ENCODE measurements around the gene IFT27.

Gene IFT27

DNA sequence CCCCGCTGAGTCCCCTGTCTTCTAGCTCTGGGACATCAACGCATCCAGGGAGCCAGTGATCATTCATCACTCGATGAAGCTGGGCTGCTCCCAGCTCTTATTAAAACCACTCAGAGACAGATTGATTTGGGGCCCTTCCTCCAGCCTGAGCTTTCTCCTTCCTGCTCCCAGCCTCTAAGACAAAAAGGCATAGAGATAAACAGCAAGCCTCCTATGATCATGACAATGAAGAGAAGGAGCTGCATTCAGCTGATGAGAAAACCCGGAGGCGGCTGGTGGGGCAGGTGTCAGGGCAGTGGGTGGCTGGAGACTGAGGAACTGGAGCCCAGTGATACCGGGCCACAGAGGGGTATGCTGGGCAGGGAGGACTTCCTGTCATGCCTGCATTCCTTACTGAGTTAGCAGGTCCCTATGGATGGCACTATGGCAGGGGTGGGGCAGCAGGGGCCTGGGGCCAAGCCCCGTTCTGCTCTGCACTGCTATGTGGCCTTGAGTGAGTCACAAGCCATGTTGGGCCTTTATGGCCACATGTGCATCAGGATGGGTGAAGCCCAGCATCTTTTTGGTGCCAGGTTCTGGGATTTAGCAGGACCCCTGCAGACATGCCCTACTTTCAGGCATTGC lies 20.7 kb upstream of the IFT27 start:
- DNase-seq, result no peak

DNA sequence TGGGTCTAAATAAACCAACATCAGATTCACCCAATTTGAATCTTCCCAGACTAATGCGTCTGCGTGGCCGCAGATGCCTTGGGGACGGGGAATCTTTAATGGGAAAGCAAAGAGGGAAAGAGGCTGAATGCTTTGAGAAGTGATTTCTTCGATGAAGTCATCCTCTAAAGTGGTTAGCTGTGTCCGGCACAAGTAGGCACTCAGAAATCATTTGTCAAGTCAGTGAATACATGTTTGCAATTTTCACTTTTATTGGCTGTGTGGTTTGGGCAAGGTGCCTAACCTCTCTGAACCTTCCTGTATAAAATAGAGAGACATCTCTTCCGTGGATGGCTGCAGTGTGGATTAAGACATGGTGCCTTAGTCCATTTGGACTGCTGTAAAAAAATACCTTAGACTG lies 19.7 kb upstream of the IFT27 start:
- no peak for DNase-seq

DNA sequence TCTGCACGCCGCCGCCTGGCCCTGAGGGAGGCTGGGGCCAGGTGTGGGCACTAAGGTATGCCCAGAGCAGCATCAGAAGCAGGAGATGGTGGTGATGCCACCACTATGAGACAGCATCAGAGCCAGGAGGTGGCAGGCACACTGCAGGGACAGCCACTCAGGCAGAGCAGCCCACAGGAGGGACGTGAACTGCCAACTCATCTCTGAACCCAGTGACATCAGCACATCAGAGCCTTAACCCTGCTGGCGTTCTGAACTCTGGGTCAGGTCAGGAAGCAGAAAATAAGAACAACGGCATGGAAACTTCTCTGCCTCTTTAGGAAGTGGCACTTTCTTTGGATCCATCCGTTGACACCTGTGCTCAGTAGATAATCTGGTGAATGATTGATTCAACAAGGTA lies 14.7 kb upstream of the IFT27 start:
- no peak for DNase-seq

DNA sequence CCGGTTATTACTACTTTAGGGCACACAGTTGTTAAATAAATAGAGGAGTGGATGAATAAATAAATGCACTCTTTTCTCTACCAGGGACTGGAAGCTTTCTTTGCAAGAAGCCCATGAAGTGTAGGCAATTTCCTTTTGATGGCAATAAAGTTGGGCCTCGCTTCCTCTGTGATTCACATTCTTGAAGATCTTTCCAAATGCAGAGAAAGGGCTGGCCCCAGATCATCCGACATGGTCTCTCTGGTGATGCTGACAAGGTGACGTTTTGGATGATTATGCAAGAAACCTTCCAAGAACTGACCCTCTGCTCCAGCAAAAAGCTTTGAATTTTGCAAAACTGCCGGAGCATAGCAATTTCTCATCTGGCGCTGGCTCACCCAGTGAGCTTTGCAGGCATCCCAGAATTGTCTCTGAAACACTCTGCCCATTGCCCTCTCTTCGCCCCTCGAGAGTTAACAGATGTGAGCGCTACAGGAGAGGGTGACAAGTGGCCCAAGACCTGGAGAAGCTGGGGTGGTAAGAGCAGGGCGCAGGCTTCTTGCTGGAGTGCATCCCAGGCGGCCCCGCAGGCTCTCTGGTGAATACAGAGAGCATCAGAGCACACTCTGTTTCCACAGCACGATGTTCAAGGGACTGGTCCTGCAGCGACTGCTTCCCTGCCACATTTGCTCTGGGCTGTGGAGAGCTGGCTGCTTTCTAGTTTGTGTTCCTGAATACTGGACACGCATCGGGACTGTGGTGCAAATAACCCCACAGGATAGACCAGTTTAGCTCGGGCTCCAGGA lies 11.5 kb upstream of the IFT27 start:
- no peak for DNase-seq

DNA sequence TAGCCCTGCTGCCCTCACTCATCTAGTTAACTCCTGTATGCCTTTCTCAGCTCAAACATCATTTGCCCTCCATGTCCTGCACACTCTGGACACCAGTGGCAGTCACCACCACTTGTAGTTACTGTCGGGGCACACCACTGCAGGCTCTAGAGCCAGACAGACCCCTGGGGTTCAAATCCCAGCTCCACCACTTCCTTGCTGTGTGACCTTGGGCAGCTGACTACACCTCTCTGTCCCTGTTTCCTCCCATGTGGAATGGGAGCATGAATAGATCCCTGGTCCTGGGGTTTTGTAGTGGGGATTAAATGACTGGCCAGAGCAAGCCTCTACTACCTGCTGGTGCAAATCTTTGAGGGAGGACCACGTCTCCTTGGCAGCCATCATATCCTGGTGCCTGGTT lies 7.8 kb upstream of the IFT27 start:
- DNase-seq, result no peak

DNA sequence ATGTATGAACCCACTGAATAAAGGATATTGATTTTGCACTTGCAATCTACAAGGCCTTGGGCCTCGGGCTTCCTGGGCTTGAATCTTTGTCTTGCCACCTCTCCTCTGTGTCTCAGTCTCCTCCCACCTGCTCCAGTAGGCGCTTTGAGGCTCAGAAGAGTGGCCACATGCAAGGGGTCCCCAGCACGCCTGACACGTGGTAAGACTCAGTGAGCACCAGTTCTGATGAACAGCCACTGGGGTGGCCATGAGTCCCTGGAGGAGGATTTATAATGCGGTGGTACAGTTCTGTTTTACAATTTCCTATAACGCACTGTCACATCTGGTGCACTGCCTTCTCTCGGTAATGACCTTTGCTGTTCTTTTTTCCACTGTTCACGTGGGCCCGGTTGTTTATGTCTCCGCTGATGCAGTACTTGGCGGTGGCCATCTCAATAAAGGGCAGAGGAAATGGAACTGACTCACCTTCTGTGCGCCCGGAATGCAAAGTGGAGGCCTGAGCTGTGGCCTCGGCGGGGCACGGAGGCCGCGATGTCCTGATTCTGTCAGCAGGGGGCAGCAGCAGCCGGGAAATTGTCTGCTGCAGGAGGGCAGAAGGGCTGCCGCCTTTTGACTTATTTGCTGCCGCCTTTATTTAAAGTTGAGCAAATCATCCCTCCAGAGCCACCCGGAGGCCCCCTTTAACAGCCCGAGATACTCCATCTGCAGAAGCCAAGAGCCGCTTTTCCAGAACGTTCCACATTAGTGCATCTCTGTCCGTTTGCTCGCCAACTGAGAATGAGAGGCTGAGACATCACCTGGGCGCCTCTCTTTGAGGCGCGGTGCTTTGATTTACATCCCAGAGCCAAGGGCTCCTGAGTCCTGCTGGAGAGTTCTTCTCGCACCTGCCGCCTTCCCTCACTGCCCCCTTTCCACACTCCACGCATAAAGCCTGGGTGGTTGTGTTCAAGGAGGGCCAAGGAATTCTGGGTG lies 6.0 kb upstream of the IFT27 start:
- DNase-seq, result peak; percentile 93

DNA sequence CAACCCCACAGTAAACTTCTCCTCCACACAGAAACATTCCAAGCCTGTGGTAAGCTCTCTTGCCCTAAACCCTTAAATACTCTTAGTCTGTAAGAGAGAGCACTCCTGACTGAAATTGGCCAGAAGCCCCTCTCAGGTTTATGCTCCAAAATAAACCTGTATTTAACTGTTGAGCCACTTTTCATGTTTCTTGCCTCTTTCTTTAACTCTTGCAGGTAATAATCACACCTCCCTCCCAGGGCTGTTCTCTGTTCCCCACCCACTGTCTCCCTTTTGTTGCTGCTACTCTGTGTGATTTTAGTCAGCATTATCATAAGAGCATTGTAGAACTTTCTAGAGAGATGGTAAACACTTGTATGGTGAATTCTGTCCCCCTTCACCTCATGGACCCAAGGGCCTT lies 2.1 kb upstream of the IFT27 start:
- no peak for DNase-seq

DNA sequence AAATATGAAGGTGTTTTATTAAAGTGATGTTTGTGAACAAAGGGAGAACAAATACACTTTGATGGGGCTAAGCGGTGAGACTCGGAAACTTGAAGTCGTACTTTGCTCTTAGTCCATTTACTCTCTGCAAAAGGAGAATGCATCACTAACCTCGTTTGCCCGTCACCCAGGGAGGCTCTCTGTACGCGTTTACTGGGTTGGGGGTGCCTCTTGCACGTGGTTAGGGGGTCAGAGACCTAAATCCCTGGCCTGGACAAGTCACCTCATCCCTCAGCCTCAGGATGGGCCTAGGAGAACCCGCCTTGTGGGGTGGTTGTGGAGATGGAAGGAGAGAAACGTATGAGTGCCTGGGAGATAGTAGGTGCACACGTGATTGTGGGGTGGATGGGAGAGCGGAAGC lies 803 bp upstream of the IFT27 start:
- no peak for DNase-seq

DNA sequence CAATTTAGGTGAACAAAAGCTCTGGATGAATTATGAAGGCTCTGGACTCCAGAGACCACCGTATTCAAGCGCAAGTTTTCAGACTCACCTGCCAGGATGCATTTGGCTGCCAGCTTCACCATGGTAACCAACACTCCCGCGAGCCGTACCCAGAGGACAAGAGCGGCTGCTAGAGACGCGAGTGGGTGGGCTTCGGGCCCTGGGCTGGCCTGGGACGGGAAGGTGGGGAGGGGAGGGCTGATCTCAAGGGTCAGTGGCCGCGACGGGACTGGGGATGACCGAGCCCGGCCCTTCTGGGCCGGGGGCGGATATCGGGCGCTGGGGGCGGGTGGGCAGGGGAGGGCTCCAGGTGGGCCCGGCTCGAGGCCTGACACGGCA lies 344 bp downstream of the IFT27 start:
- peak; percentile 54 for DNase-seq

DNA sequence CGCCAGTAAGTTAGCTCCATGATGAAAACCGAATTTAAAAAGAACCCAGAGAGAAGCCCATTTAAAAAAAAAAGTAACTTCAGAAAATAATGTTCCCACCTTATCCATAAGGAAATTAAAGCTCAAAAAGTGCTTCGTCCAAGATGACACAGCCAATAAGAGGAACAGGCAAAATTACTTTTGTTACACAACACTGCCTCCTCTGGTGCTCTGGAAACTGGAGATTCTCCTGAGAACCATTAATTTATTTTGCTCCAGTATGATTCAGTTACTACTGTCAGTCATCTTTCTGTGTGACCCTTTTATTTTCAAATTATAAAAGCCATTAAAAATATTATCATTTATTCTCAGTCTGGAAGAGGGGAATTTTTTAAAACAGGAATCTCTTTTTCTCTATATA lies 2.0 kb downstream of the IFT27 start:
- DNase-seq, result no peak

DNA sequence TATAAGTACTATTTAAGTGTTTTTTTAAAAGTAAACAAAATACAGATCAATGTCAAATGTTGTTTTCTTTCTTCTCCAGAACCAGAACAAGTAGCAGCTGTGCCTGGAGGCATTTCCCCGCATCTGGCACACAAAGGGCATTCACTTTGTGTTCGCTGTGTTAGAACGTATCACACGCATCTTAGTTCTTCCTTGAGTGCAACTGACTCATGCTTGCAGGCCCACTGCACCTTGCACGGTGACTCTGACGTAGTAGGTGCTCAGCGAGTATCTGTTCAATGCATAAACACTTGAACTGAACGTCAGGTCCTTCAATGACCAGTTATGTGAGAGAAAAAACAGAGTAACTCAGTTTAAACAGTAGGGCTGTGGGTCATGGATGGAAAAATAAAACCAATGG lies 3.5 kb downstream of the IFT27 start:
- no peak for DNase-seq

DNA sequence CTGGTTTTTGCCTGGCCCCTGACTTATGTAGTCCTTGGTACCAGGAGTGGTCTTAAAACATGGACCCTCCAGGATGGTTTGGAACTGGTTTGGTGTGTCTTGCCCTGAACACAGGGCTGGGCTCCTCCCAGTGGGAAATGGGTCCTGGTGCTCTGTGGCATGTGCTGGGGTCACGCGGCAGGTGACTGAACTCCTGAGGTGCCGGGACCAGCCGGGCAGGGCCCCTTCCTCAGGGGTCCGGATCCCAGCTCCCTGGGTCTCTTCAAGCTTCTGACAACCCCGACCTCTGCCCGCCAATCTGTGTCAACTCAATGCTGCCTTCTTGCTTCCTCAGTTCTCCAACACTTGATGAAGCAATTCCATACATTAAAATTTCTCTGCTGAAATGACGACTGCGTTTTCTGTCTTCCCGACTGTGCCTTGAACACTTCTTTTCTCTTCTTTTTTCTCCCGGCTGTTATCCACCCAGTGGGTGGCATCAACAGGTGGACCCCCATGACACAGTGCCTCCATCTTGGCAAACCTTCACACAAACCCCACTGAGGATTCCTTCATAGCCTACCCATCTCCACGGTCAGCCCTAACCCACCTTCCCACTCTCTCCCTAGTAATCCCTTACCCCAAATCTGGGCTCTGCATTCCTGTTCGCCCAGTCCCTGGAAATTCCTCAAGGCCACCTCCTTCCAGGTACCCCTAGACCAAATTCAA lies 4.4 kb downstream of the IFT27 start:
- DNase-seq, result no peak

DNA sequence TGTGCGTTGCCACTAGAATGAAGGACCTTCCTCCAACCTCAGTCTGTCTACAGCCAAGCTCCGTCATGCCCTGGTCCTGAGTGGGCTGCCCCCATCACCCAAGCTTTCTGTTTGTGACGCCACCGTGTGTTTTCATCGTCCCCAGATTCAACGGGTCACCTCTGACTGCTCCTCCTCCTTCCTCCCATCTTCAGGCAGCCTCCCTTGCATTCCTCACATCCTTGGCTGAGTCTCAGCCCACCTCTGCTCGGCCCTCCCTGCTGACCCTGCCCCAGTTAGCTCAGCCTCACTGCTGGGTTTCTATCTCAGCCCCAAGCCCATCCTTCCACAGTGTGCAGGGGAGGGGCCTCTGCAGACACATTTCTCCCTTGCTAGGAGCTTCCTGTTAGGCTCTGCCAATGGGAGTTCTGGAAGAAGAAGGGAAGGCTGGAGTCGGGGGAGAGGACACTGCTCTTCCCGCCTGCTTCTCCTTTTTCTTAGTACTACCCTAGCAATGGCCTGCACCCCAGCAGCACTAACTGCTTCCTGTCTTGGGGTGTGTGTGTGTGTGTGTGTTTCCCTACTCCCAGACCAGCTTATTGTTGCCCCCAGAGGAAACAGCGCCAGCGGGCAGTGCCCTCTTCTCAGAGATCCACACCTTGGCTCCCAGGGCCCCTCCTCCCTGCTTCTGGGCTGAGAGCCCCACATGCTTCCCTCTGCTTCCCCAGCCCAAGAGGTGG lies 5.2 kb downstream of the IFT27 start:
- DNase-seq, result no peak

DNA sequence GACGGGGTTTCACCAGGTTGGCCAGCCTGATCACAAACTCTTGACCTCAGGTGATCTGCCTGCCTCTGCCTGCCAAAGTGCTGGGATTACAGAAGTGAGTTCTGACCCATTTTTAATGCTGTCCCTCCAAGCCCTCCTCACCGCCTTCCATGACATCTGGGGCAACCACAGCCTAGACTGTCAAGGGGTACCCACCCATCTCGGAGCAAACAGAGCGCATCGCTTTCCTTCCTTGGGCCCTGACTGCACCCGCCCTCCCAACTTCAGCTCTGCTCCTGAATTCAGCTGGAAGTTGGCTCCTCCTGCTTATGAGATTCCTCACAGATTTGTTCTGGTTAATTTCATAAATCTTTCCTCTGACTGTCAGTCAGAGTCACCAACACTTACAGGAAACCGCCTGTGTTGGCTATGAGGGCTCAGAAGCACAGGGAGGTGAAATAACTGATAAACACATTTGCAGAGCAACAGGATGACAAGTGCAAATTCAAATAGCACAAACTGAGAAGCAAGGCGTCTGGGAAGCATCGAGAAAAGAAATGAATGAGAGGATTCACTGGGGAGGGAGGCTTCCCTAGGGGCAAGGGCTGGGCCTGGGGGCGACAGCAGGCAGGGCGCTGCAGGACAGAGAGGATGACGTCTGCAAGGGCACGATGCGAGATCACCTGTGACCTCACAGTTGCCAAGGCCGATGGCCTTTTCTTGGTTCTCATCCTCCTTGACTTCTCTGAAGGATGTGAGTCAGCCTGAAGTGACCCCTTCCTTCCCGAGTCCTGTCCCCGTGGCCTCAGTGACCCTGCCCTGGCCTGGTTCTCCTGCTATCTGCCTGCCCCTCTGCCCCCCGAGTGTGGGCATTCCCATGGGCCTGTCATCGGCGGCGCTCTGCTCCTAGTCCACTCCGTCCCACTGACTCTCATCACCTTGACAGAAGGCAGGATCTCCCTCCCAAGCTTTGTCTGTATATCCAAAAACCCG lies 6.1 kb downstream of the IFT27 start:
- no peak for DNase-seq

DNA sequence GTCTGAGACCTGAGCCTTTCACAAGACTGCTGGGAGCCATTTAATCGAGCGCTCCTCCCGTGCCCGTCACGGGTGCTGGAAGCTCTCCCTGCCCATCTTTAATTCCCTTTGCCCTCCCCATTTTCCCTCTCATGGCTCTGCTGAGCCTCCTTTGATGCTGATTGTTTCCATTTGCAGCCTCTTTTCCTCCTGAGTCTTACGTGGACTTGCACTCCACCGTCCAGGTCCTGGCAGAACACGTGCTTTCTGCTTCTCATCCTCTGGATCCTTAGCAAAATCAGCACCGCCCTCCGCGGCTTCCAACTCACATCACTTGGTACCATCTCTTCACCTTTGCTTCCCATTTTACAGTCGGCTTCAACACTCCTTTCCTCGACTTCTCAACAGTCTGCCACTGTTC lies 7.3 kb downstream of the IFT27 start:
- DNase-seq, result no peak

DNA sequence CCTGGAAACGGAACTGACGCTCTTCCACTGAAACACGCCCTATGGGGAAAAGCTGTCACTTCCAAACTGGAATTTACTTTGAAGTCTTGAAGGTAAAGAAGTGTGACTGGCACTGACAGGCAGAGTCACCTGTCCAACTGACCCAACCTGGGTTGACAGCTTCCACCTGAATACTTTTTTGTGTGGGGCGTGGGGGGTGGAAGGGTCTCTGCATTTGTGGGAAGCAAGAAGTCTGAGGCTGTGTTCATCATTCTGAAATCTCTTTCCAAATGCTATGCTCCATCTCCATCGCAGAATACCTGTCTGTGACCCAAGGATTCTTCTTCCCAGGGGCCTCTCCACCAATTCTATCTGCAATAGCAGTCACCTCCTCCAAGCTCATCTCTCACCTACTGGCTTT lies 7.8 kb downstream of the IFT27 start:
- DNase-seq, result no peak

DNA sequence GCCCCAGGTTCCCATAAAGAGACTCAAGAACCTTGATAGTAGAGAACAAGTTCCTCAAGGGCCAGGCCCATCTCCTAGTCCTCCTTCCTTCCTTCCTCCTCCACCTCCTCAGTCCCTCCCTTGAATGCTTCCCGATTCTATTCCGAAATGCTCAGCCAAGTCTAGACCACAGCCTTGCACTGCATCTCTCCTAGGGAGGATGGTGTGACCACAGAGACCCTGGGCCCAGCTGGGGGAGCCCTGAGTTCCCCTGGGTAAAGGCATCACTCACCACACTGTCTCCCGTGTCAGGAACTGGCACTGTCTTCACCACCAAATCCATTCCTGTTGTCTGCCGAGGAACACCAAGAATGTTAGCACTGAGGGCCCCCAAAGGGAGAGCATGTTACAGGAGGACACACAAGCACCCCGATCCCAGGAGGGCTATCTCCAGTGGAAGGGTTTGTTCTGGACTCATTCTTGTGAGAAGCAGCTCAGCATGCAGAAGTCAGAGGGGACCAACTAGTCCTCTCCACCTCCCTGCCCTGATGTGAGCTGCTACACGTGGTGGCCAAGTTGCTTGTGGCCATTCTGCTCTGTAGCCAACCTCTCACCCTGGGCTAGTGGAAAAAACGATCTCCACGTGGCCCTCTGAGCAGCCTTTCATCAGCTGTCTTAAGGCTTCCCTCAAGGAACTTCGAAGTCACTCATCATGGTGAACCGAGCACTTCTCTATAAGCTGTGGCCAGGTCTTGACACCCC lies 8.7 kb downstream of the IFT27 start:
- no peak for DNase-seq

DNA sequence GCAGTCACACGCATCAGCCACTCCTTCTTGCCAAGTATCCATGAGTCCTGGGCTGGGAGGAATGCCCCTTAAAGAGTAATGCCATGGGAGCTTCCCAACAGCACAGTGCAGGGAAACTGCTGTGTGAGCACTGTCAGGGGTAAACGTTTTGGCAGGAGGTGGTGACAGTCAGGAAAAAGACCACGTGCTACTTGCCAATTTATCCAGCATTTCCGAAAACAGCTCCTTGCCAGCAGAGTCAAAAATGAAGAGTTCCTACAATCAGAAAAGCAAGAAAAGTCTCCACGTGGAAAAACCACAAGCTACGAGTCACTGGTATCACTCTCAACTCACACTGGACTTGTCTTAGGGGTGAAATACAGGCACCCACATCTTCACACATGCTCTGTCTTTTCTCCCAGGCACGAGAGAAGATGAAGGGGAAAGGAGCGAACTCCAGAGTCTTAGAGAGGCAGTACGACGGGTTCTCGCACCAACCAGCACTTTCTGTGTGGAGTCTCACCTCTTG lies 9.9 kb downstream of the IFT27 start:
- no peak for DNase-seq

DNA sequence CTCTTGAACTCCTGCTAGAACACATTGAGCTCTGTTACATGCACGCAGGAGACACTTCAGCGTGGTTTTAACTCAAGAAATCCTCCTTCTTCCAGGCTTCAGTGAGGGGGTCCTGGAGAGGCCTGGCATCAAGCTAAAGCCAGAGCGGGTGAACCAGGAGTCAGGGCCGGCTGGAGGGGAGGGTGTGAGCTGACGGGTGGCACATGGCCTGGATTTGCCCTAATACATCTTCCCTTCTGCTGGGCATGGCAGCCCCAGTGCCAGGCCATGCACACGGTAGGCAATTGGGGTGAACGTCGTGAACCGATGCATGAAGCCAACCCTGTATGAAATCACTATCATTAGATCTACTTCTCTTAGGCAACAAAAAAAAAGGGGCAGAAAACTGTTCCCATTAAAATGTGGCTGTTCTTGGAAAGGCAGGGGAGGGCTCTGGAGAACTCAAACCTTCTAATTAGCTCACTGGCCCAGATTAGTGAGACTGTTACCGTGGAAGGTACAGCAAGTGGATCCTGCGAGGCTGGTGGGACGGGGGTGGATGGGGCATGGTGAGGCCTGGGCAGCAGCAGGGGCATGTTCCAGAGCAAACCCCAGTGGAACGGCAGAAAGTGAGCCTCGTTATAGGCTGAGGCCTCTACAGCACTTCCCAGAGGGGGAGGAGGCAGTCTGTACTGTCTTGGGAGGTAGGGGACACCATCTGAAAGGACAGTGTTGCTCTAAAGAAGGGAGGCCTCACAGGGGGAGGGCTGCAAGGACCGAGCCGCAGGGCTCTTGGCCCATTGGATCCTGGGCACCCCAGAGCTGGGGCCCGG lies 10.6 kb downstream of the IFT27 start:
- no peak for DNase-seq
